ENCODE data around the gene FSTL4.
A peak's percentile ranks its signal among the peaks of the same experiment; 100 is the strongest.

DNA sequence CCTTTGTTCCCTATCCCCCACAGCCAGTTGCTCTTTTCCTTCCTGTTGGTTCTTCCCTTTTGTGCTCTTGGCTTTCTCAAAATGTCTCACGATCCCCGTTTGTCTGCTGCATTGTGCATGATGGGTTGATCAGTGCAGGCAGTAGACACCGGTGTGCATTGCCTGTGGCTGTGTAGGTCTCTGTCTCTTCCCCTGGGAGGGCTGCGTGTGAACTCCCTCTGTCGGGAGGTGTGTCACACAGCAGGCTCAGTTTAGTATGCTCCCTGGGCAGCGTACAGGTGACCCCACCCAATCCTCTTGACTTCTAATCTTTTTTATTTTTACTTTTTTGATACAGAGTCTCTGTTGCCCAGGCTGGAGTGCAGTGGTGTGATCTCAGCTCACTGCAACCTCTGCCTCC, 265.3 kb downstream of the FSTL4 start:
- TF ChIP-seq POLR2A (IDR thresholded peaks at IDR 0.05) (no peak), CTCF (IDR thresholded peaks at IDR 0.05) (peak in 2 of 6 experiments; percentile 31 to 33)

Data from Peyer's patch (tissue), 4 donors.